ENCODE data around the gene VPS16.

Gene VPS16

GRCh38 chr20:2837221-2837960, 3.2 kb upstream of the VPS16 start:
- no peak for DNase-seq

- DNase-seq: no peak
Observed at GRCh38 chr20:2838170-2838797, 2.3 kb upstream of the VPS16 start.

- no peak for DNase-seq
Observed at GRCh38 chr20:2838847-2839671, 1.5 kb upstream of the VPS16 start.

GRCh38 chr20:2839732-2840137, 810 bp upstream of the VPS16 start:
- no peak for DNase-seq

- DNase-seq: peak; percentile 42
Observed at GRCh38 chr20:2840967-2841531, 504 bp downstream of the VPS16 start.

- no peak for DNase-seq
Observed at GRCh38 chr20:2845607-2846006, 5.1 kb downstream of the VPS16 start.

GRCh38 chr20:2846698-2847097, 6.2 kb downstream of the VPS16 start:
- DNase-seq: no peak

- no peak for DNase-seq
Observed at GRCh38 chr20:2847802-2848201, 7.3 kb downstream of the VPS16 start.

- no peak for DNase-seq
Observed at GRCh38 chr20:2849529-2849928, 9.0 kb downstream of the VPS16 start.

- DNase-seq: no peak
Observed at GRCh38 chr20:2851086-2851485, 10.5 kb downstream of the VPS16 start.

GRCh38 chr20:2858591-2858990, 18.0 kb downstream of the VPS16 start:
- no peak for DNase-seq

- no peak for DNase-seq
Observed at GRCh38 chr20:2859330-2860121, 19.0 kb downstream of the VPS16 start.

- no peak for DNase-seq
Observed at GRCh38 chr20:2864626-2865025, 24.1 kb downstream of the VPS16 start.

GRCh38 chr20:2865101-2865500, 24.6 kb downstream of the VPS16 start:
- DNase-seq: no peak

GRCh38 chr20:2865630-2866029, 25.1 kb downstream of the VPS16 start:
- peak; percentile 47 for DNase-seq

GRCh38 chr20:2866236-2866635, 25.7 kb downstream of the VPS16 start:
- DNase-seq: no peak

GRCh38 chr20:2867081-2867864, 26.7 kb downstream of the VPS16 start:
- DNase-seq: peak; percentile 96

- no peak for DNase-seq
Observed at GRCh38 chr20:2869381-2869780, 28.8 kb downstream of the VPS16 start.

GRCh38 chr20:2871111-2871465, 30.5 kb downstream of the VPS16 start:
- peak; percentile 67 for DNase-seq

GRCh38 chr20:2871661-2872458, 31.3 kb downstream of the VPS16 start:
- DNase-seq: no peak

GRCh38 chr20:2872459-2873009, 32.0 kb downstream of the VPS16 start:
- DNase-seq: peak; percentile 86
